PC-9 (cell line): ENCODE measurements around the gene GFRA1.

Experiments
- CTCF ChIP-seq: fragments of 200-600 bp; sonication (generic); conservative IDR thresholded peaks from 2 replicates; pipeline ENCODE4 v1.6.1; 2017; ENCODE audit warnings: mixed run types, antibody characterized with exemption, mild to moderate bottlenecking, moderate library complexity
- EZH2 ChIP-seq: fragments of 200-600 bp; sonication (generic); IDR thresholded peaks from 2 replicates; pipeline ENCODE4 v1.8.0; 2017; ENCODE audit warnings: antibody characterized with exemption, low read depth

- TF ChIP-seq EZH2 (no peak), CTCF (no peak)
Measured at GRCh38 chr10:116183733-116184511, 89.1 kb downstream of the GFRA1 start.
